Activated T-helper 9 cell treated with anti-CD3 and anti-CD28 coated beads, Interleukin-2, amount 50 U/mL, for 16 hours (primary cell): ENCODE data around the gene GFY.

Experiments used
- DNase-seq: peaks from one replicate; pipeline ENCODE4 v3.0.0-alpha.2; 2020; ENCODE audit warnings: low read depth

The GFY gene

DNA sequence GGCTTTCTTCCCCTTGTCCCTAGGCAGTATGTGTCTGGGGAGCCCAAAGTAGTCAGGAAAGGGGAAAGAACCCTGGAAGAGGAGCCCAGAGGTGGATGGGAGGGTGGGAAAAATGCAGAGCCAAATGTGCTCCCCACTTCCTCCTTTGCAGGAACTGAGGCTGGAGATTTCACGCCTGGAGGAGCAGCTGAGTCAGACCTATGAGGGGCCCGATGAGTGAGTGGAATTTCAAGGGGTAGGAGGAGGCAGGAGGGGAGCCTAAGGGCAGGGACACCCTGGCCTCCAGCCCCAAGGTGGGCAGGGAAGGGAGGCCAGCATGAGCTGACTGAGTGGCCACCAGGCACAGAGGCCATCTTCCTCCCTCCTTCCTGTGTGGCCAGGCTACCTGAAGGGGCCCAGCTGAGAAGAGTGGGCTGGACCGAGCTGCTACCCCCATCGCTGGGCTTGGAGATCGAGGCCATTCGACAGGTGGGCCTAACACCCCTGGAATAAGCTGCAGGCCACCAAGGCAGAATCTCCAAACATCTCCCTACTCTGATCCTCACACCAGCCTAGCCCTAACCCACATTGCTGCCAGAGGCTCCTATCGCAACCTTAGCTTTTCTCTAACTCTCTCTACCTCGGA lies 16.3 kb upstream of the GFY start:
- no peak for DNase-seq

DNA sequence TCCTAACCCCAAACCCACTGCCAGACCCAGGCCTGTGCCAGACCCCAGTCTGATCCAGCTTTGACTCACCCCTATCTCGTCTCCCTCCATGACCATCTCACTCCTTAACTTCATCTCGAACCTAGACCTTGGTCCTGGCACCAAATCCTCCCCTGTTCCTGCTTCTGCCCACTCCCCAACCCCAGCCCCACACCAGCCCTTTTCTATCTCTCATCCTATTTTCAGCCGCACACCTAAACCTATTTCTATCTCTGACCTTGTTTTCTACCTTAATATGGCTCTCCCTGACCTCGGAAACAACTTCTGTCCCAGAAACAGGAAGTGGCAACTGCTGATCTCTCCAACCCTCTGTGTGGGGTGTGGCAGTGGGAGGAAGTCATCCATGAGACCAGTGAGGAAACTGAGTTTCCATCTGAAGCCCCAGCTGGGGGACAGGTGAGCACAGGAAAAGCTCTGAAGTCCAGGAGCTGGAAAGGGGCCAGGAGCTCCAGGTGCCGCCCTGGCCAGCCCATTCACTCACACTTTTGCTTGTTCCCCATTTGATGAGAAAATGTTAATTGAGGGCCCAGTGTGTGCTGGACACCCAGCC lies 15.7 kb upstream of the GFY start:
- no peak for DNase-seq

DNA sequence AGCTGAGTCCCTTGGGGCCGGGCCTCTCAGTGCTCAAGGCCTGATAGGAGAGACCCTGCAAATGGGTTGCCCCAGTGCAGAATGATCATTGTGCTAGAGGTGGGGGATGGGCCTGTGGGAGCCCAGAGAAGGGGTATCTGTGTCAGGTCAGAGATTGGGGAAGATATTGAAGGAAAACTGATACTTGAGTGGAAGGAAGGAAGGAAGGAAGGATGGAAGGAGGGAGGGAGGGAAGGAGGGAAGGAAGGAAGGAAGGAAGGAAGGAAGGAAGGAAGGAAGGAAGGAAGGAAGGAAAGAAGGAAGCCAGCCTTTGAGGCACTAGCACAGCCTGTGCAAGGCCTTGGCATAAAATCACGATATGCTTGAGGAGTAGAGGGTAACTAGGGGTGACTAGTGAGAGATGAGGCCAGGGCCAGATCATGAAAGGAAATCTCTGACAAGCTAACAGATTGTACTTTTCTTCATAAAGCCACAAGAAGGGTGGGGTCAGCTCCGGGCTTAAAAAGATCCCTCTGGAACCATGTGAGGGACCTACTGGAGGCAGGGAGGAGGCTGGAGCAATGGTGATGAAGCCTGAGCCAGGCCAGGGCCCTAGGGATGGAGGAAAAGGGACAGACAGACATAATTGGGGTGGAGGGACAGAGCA lies 13.4 kb upstream of the GFY start:
- no peak for DNase-seq

DNA sequence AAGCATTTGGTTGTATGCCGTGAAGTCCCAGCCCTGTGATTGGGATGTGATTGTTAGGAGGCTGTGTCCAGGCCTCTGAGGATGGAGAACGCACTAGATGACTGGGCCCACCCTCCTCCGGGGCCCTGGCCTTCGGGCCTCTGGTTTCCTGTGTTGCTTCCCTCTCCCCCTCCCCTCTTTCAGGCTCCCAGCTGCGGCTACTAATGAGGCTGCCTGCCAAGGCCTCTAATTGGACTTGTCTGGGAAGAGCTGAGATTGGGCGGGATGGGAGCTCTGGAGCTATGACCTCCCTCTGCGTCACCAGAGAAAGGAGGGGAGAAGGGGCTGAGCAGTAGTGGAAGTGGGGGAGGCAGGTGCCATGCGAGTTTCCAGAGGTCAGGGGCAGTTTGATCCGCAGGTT lies 11.8 kb upstream of the GFY start:
- no peak for DNase-seq

DNA sequence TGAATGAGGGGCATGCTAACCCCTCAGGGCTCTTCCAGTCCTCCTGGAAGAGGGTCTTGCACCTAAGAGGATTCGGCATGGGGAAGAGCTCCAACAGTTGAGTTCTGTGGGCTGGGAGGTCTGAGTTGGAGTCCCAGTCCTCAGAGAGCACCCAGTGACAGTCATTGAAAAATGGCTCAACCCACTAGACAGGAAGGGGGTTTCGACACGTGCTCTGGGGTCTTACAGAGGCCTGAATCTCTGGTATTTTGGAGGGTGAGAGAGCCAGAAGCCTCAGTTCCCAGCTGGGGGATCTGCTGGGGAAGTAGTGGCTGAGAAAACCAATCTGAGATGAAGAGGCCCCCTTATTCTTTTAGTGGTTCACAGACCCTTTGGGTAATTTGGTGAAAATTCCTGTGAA lies 10.9 kb upstream of the GFY start:
- no peak for DNase-seq

DNA sequence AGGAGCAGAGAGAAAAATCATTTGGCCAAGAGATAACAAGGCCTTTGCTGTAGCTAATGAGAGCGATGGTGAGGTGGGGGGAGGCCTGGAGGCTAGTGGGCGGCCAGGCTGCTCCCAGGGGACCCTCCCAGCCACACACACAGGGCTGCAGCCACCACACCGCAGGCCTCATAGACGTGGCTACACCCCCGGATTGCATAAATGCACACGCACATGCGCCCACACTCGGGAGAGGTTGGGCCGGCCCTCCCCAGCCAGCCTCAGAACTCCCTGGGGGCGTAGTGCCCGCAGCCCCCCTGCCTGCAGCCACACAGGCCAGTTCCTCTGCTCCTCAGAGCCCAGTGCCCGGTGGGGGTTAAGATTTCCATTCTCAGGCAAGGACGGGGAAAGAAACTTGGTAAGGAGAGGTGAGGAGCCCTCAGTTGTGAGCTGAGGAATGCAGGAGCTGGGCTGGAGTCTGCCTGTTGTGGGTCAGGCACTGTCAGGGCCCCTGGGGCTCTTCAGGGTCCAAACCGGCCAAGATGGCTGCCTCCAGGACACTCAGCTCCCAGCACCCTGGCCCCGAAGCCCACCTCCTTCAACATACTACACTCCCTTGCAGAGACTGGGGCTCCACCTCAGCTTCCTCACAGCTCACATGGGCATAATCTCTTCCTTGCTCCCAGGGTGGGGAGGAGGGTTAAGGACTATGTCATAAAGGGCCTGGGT lies 9.9 kb upstream of the GFY start:
- no peak for DNase-seq

DNA sequence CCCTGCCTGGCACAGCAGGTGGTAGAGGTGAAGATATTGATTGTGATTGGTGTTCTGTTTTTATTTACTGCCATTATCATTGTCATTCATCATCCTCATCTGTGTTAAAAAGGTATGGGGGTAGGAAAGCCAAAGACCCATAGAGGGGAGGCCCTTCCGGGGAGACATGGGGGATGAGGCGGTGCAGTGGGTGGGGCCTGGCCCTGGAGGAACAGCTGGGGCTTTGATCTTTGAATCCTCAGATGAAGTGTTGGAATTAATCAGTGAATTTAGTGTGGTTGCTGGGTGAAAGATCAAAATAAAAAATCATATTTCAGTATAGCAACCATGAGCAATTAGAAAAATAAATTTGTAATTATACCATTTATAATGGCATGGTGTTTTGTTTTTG lies 9.4 kb upstream of the GFY start:
- no peak for DNase-seq

DNA sequence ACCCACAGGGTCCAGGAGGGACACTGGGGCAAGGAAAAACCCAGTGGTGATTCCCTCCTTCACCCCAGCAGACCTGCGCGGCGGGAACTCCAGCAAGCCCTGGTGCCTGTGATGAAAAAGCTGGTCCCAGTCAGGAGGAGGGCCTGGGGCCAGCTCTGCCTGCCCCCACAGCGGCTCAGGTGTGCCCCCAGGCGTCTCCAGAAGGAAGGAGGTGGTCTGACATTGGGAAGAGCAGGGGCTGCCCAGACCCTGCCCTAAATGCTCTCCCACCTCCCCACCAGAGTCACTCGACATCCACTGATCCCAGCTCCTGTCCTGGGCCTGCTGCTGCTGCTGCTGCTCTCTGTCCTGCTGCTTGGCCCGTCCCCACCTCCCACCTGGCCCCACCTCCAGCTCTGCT lies 8.1 kb upstream of the GFY start:
- DNase-seq, result no peak

DNA sequence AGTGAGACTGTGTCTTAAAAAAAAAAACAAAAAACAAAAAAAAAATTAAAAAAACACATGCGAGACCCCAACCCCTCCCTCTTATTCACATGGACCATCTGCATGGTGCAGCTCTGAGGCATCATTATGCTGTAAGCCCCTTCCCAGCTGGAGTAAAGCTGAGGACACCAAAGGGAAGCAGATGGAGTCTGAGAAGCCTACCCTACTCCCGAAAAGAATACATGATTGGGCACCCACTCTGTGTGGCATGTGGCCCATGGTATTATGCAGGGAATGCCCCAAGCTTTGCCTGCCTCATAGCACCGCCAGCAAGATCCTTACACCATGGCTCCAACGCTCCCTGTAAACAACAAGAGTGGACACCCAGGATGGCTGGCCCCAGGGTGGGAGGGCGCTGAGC lies 6.7 kb upstream of the GFY start:
- DNase-seq, result no peak

DNA sequence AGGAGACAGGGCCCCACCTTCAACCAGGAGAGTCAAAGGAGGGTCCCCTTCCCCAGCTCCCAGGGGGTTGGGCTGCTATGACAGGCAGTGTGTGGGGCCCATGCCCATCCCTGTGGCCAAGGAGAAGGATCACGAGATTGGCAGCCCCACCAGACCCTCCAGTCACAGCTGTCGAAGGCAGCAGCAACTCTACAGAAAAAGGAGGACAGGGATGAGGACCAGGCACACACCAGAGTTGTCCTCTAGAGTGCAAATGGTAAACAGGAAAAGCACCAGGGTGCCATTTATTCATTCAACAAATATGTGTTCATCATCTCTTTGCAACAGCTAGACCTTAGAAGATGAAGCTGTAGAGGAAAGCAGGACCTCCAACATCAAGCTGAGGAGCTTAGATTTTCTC lies 6.0 kb upstream of the GFY start:
- DNase-seq, result no peak

DNA sequence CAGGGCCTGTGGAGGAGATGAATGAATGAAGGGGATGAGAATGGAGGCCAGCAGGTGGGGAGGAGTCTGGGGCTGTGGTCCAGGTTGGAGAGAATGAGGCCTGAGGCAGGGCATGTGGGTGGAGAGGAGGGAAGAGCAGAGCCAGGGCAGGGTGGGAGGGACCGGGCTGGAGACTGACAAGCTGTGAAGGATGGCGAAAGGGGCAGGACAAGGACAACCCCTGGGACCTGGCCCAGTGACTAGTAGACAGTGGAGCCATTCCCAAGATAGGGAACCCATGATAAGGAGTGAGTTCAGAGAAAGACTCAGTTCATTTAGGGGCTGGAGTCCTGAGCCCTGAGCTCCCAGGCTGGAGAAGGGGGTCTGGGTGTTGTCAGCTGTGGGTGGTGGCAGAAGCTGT lies 5.0 kb upstream of the GFY start:
- DNase-seq, result no peak

DNA sequence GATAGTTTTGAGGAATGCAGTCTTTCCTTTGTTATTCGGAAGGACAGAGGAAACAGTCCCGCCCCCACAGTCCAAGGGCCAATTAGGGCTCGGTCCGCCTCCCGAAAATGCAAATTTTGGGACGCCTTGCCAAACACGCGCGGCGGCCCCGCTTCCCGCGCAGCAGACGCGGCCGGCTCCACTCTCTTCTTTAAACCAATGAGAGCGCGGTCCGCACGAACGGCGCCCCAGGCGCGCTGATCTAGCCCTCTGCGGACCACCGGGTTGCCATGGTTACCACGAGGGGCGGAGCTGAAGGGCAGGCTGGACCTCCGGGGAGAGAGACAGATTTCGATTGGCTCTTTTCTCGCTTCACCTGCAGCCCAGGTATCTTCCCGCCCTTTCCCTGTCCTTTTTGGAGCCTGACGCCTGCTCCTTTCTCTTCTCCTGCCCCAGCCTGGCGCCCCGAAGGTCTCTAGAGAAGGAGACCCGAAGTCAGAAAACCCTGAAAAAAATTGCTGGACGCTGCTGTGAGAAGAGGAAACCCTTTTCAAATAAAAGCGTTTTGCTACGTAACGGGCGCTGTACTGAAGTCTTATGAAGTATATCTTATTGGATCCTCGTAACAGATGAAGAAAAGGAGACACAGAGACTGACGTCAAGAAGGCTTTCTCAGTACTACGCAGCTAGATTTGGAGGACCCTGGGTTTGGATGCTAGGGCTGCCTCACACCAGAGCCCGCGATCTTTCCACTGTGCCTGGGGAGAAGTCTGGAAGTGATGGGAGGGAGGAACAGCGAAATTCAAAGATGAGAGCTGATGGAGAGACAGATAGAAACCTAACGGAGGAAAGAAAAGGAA lies 3.9 kb upstream of the GFY start:
- no peak for DNase-seq

DNA sequence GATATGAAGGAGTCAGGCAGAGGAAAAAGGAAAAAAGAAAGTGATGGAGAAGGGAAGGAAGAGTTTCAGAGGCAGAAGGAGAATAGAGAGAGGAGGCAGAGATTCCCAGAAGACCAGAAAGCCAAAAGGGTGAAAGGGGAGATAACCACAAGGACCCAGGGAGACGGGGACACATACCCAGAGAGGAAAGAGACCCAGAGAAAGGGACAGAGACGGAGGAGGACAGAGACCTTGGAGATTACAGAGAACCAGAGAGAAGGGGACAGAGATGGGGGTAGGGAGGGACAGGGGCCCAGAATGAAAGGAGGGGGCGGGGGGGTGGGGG lies 3.3 kb upstream of the GFY start:
- no peak for DNase-seq

DNA sequence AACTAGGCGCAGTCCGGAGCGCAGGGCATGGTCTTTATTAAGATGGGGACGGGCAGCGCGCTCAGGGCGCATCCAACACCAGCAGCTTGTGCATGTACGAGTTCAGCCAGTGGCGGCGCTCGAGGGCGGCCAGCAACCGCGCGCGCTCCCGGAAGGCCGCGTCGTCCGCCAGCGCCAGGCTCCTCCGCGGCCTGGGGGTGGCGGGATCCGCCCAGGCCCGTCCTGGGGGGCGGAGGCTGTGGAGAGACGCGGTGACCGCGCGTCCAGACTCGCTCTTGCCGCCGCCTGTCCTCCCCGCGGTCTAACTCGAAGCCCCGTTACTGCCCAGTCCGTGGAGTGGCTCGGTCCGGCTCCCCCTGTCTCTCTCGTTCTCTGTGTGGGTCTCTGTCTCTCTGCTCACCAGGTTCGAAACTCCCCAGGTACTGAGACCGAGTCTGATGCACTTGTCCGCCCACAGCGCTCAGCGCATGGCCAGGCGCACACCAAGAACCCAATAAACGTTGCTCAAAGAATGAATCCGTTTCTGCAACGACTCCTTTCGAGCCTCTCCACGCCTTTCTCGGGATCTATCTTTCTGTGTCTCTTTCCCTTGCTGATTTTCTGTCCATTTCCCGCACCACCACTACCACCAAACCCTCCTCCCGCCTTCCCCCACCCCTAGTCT lies 2.6 kb upstream of the GFY start:
- DNase-seq, result no peak

DNA sequence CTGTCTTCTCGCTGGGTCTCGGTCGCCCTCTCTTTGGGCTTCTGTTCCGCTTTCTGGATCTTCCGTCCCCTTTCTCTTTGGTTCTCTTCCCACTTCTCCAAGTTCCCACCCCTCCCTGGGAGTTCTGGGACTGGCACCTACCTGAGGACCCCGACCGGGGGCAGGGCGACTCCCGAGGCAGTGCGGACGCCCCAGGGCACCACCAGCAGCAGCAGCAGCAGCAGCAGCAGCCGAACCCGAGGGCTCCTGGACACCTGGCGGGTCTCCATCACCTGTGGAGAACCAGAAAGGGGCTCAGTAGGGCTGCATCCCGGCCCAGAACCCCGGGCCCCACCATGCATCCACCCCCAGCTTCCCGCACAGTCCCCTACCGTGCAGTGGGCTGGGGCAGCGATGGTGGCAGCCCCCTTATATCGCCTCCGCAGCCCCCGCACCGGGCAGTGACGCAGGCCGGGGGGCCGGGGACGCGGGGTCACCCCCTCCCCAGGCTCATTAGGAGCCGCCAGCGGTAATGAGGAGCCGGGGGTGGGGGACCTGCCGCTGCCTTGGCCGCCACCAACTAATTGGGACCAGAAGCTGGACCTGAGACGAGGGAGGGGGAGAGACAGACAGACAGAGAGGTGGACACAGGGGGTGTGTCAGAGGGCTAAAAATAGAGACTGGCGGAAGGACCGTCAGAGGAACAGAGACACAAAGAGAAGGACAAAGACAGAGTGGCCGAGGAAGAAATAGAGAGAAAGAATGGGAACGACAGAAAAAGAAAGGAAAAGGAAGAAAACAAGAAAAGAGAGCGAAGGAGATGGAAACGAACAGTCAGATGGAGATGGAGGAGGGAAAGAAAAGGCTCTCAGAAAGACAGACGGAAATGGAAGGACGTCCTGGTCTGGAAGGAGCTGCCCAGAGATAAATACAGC lies 1.9 kb upstream of the GFY start, which contains the start of gene PTH2:
Gene PTH2, minus strand, starts transcription at position 371 of the 914 bp plus-strand sequence. Its CDS starts 102 bp downstream, at position 269.
- no peak for DNase-seq

DNA sequence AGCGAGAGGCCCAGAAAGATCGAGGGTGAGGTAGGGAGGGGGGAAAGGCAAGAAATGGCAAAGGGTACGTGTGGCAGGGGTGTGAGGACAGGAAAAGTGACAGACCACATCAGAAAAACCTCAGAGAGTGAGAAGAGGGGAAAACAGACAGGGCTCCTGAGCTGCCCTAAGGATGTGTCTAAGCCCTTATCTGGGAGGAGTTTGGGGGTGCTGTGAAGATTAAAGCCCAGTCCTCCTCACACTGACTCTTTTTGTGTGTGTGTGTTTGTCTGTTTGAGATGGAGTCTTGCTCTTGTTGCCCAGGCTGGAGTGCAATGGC lies 1.2 kb upstream of the GFY start:
- no peak for DNase-seq

DNA sequence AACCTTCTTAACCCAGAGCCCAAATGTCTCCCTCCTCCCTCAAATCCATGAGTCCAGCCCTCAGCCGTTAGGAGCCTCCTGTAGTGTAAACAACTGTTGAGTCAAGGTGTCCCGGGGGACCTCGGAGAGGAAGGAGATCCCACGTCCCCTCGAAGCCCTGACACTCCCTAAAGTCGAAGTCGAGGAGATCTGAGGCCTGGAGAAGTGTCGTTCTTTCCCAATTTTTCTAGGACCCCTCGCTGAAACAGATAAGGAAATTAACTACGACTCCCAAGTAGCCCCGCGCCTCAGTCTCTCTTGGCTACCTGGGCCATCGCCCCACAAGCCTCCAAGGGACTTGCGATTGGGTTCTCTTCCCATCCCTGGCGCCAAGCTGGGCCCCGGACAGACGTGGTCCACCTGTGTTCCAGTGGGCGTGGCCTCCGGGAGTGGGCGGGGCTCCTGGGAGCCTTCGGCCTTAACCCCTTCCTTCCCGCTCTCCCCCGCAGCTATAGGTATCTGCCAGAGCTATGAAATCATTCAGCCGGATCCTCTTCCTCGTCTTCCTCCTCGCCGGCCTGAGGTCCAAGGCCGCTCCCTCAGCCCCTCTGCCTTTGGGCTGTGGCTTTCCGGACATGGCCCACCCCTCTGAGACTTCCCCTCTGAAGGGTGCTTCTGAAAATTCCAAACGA lies 869 bp downstream of the GFY start:
- no peak for DNase-seq

DNA sequence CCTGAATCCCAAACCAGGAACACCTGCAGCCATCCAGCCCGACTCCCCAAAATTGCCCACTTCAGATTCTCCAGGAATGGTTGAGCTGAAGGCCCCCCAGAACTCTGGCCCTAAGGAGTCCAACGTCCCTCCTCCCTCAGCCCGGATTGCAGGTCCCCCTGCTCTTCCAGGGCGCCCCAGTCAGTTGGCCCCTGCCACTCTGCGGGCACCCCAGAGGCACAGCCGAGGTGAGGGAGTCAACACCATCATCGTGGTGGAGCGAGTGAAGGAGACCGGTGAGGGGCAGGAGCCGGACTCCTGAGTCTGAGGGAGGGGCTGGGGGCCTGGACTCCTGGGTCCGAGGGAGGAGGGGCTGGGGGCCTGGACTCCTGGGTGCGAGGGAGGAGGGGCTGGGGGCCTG lies 2.2 kb downstream of the GFY start:
- DNase-seq, result no peak

DNA sequence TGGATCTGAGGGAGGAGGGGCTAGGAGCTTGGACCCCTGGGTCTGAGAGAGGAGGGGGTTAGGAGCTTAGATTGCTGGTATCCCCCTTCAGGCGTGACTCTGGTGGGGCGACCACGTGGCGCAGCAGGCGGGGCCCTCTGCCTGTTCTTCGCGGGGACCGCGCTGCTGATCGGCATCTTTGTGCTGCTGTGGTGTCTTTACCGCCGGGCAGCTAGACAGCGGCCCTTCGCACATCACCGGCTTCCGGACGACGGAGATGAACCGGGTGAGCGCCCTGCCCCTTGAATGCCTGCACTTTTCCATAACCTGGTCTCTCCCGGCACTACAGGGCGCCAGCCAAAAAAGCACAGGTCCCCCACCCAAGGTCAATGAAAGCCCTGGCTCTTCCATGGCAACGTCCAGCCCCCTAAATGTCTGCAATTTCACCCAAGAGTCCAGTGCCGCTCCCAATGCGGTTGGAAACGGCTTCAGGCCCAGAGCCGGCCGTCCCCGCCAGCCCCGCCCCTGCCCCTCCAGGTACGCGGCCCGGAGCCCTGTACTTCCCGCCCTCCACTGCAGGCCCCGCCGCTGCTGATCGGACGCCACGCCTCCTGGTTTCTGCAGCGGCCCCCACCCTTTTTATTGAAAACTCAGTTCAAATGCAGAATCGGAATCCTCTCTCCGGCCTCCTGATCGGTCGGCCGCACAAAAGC lies 2.8 kb downstream of the GFY start:
- no peak for DNase-seq
